ENCODE data around the gene OR52H1. TPM values are rescaled to one million over a fixed set of nuclear protein-coding genes. Genes with fewer than 3 reads are reported as not detected.

The OR52H1 gene
- total and polyA plus RNA-seq, 9 of the 15 experiments (the other 6 are each of a cell fraction or from before 2014, with no cell fraction given) = 0.15 TPM; not detected in 8

DNA sequence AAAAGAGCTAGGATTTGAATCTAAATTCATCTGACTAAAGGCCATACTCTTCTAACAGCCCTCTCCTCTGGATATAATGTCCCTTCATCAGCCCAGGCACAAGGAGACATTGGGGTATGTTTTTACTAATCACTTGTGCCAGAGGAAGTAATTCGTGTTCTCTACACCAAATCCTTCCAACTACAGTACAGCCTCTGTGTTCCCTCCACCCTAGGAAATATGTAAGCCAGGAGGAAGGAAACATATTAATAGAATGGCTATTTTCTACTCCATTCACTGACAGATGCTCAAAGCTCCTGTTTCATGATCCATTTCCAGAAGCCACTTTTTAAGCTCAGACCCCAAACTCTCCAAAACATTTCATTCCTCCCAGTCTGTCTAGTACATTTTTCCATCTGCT, 19.8 kb downstream of the OR52H1 start:
- DNase-seq (ENCODE audit: extremely low read depth in 1 of 4, low spot score in 3 of 4) (no peak), FAIRE-seq (no peak), ATAC-seq (no peak)
- intact Hi-C loops (cut with micrococcal nuclease) = no loop called here
- CTCF ChIA-PET (ENCODE audit: low intra/inter-chr PET ratio) = no interaction called here
- Histone ChIP-seq H3K9me1 (ENCODE audit: control insufficient read depth, insufficient read depth, low read length) (no peaks in the 10 kb centered on the region), H3K27ac (ENCODE audit: extremely low read depth, low read depth, low read length) (no peak overlapping the region), H3K9ac (ENCODE audit: insufficient read depth in 1 of 2, low read depth in 2 of 2, low read length in 2 of 2) (no peak overlapping the region), H4K20me1 (replicated peaks; ENCODE audit: control insufficient read depth, insufficient read depth, low read length) (no peaks in the 10 kb centered on the region), H3K27me3 (ENCODE audit: control insufficient read depth in 2 of 2, insufficient read depth in 2 of 2, low read length in 2 of 2) (peaks cover 0 to 7% of the 10 kb centered on the region in 2 experiments; a peak in 1 of 5 replicates), H3K4me2 (ENCODE audit: insufficient read depth, low read length) (no peak overlapping the region), H3K36me3 (ENCODE audit: control insufficient read depth, insufficient read depth, low read length) (no peaks in the 10 kb centered on the region), H3K4me1 (replicated peaks in 1 of 2; ENCODE audit: control insufficient read depth in 2 of 2, insufficient read depth in 2 of 2, low read length in 2 of 2) (peaks cover 0 to 26% of the 10 kb centered on the region in 2 experiments; a peak in 4 of 5 replicates), H2AFZ (ENCODE audit: low read depth, low read length) (no peak overlapping the region), H3K9me3 (replicated peaks; ENCODE audit: control insufficient read depth, insufficient read depth, low read depth, low read length) (no peaks in the 10 kb centered on the region), H3K79me2 (ENCODE audit: control insufficient read depth, insufficient read depth, low read length) (no peaks in the 10 kb centered on the region), H3K4me3 (no peak overlapping the region)
- TF ChIP-seq CBFA2T2 (conservative IDR thresholded peaks at IDR 0.05) = no peak
- no peak for TF ChIP-seq SNIP1 (IDR thresholded peaks at IDR 0.05; ENCODE audit: low read depth)
- no peak for TF ChIP-seq ZNF224 (CRISPR knock-in tag; IDR thresholded peaks at IDR 0.05)
- TF ChIP-seq POU5F1 (IDR thresholded peaks at IDR 0.05; ENCODE audit: borderline replicate concordance, low read depth, low read length, partially characterized antibody) = no peak
- TF ChIP-seq ZNF57 (CRISPR knock-in tag; IDR thresholded peaks at IDR 0.05) = no peak
- no peak for TF ChIP-seq TOE1 (IDR thresholded peaks at IDR 0.05; ENCODE audit: borderline replicate concordance)
- no peak for TF ChIP-seq TOE1 (CRISPR knock-in tag; IDR thresholded peaks at IDR 0.05; ENCODE audit: borderline replicate concordance, low read depth)
- TF ChIP-seq ZKSCAN1 (IDR thresholded peaks at IDR 0.05; ENCODE audit: low read depth, low read length) = no peak
- no peak for TF ChIP-seq SAP30 (IDR thresholded peaks at IDR 0.05; ENCODE audit: borderline replicate concordance, insufficient read depth, low read depth, low read length, poor library complexity, severe bottlenecking)
- no peak for TF ChIP-seq ZBTB8A (IDR thresholded peaks at IDR 0.05; ENCODE audit: partially characterized antibody)
- TF ChIP-seq ESRRA (IDR thresholded peaks at IDR 0.05; ENCODE audit: borderline replicate concordance, low read depth) = no peak
- TF ChIP-seq ZNF316 (IDR thresholded peaks at IDR 0.05) = no peak
- POLR2A ChIA-PET = interaction anchor here (0.9 to 1.3 kb wide), 3 partner anchors 11 to 42 kb away, joined by 3 to 17 read pairs (median 3); no protein-coding TSS in a partner anchor
- in situ Hi-C loops (cut with MboI) = no loop called here
- 9% methylated on average over 1 of the region's 1 CpG for WGBS (ENCODE audit: insufficient coverage, low coverage, missing lambda C conversion rate)
- no TSS peak for BruUV-seq (replicated peaks)
